Ascending aorta (tissue), 2 donors: ENCODE results near the gene ADSS1. TPM values are rescaled to one million over a fixed set of nuclear protein-coding genes. Genes with fewer than 3 reads are reported as not detected.

ENCODE experiments used
- DNase-seq, 2 donors: peaks; one replicate each; pipeline ENCODE4 v3.0.0-alpha.2; 2019; ENCODE audit warnings: low spot score in 2 of 2
- H3K27ac ChIP-seq, 2 donors: fragments of 200-600 bp; sonication (generic); one replicate each; pipeline ENCODE4 v1.5.1; 2016 to 2017; ENCODE audit warnings: mild to moderate bottlenecking in 1 of 2
- H3K27me3 ChIP-seq: fragments of 200-600 bp; sonication (generic); one replicate; pipeline ENCODE4 v1.5.1; 2017
- H3K36me3 ChIP-seq, 2 donors: fragments of 200-600 bp; sonication (generic); one replicate each; pipeline ENCODE4 v1.5.1; 2016
- H3K4me1 ChIP-seq, 2 donors: fragments of 200-600 bp; sonication (generic); one replicate each; pipeline ENCODE4 v1.5.1; 2016 to 2017; ENCODE audit warnings: mild to moderate bottlenecking in 1 of 2
- H3K4me3 ChIP-seq, 2 donors: fragments of 200-600 bp; sonication (generic); one replicate each; pipeline ENCODE4 v1.5.1; 2016 to 2017; ENCODE audit warnings: mild to moderate bottlenecking in 1 of 2
- H3K9me3 ChIP-seq, 2 donors: fragments of 200-600 bp; sonication (generic); one replicate each; pipeline ENCODE4 v1.5.1; 2016
- CTCF ChIP-seq, 3 experiments: fragments of 200-600 bp in 2 of 3; fragments of 450-650 bp in 1 of 3; sonication (generic) in 2 of 3; IDR thresholded peaks; one replicate each; pipeline ENCODE4 v1.5.1; 2016 to 2019; ENCODE audit warnings: antibody characterized with exemption in 3 of 3, mild to moderate bottlenecking in 1 of 3, moderate library complexity in 1 of 3
- intact Hi-C: fragments of 100-400 bp; cut with DNase I; formaldehyde crosslinking; loops from one replicate; pipeline ENCODE4 v1.15.1; 2023
- total RNA-seq: library from RNA; depleted of rRNA; stranded (reverse); fragments of >200 nt; gene quantifications from one replicate; pipeline ENCODE4 v1.1.0, GENCODE V29; 2016

The ADSS1 gene
- total RNA-seq, 1 donor from 2014 or later: 30.2 TPM

- Histone ChIP-seq H3K27ac (peak overlapping the region; percentile 85 to 89), H3K4me1 (peaks cover 45 to 52% of the 10 kb centered on the region in 2 donors), H3K27me3 (no peaks in the 10 kb centered on the region), H3K36me3 (no peaks in the 10 kb centered on the region), H3K9me3 (no peaks in the 10 kb centered on the region), H3K4me3 (peak overlapping the region; percentile 5 to 58)
- intact Hi-C loops: loop anchor here (1.0 to 10.0 kb wide), 6 partner anchors 8 to 804 kb away; partner anchors contain the start of genes AHNAK2, CRIP1, INF2 and SIVA1
- DNase-seq: peak; percentile 76 to 91
- peak in 1 of 3 experiments; percentile 31 for TF ChIP-seq CTCF (IDR thresholded peaks at IDR 0.05)
Observed at GRCh38 chr14:104680806-104681688, 43.0 kb upstream of the ADSS1 start.

GRCh38 chr14:104681689-104682074 is 42.3 kb upstream of the ADSS1 start:
- Histone ChIP-seq H3K36me3 (no peaks in the 10 kb centered on the region), H3K9me3 (no peaks in the 10 kb centered on the region), H3K27ac (peak overlapping the region; percentile 85 to 89), H3K4me3 (peak overlapping the region; percentile 5 to 58), H3K4me1 (peaks cover 45 to 52% of the 10 kb centered on the region in 2 donors), H3K27me3 (no peaks in the 10 kb centered on the region)
- no peak for TF ChIP-seq CTCF (IDR thresholded peaks at IDR 0.05)
- intact Hi-C loops: loop anchor here (1.0 to 10.0 kb wide), 6 partner anchors 8 to 803 kb away; partner anchors contain the start of genes AHNAK2, CRIP1, INF2 and SIVA1
- peak; percentile 66 to 91 for DNase-seq

GRCh38 chr14:104682107-104682593 is 41.9 kb upstream of the ADSS1 start:
- intact Hi-C loops: loop anchor here (10.0 kb wide), 2 partner anchors 293 to 803 kb away; partner anchors contain the start of genes AHNAK2 and CRIP1
- Histone ChIP-seq H3K27ac (peak overlapping the region; percentile 85 to 89), H3K4me3 (peak overlapping the region; percentile 5 to 58), H3K36me3 (no peaks in the 10 kb centered on the region), H3K4me1 (peaks cover 44 to 50% of the 10 kb centered on the region in 2 donors), H3K27me3 (no peaks in the 10 kb centered on the region), H3K9me3 (no peaks in the 10 kb centered on the region)
- DNase-seq: peak in 1 of 2 donors; percentile 61
- TF ChIP-seq CTCF (IDR thresholded peaks at IDR 0.05): no peak

- TF ChIP-seq CTCF (IDR thresholded peaks at IDR 0.05): no peak
- DNase-seq: no peak
- Histone ChIP-seq H3K4me1 (peaks cover 42 to 50% of the 10 kb centered on the region in 2 donors), H3K4me3 (no peak overlapping the region), H3K27me3 (no peaks in the 10 kb centered on the region), H3K27ac (no peak overlapping the region), H3K36me3 (no peaks in the 10 kb centered on the region), H3K9me3 (no peaks in the 10 kb centered on the region)
- intact Hi-C loops: loop anchor here (10.0 kb wide), 2 partner anchors 291 to 801 kb away; partner anchors contain the start of genes AHNAK2 and CRIP1
Observed at GRCh38 chr14:104683653-104684448, 40.2 kb upstream of the ADSS1 start.

- Histone ChIP-seq H3K36me3 (no peaks in the 10 kb centered on the region), H3K27me3 (no peaks in the 10 kb centered on the region), H3K27ac (no peak overlapping the region), H3K4me1 (peaks cover 38 to 48% of the 10 kb centered on the region in 2 donors), H3K9me3 (no peaks in the 10 kb centered on the region), H3K4me3 (no peak overlapping the region)
- TF ChIP-seq CTCF (IDR thresholded peaks at IDR 0.05): no peak
- no peak for DNase-seq
- intact Hi-C loops: loop anchor here (10.0 kb wide), 2 partner anchors 290 to 800 kb away; partner anchors contain the start of genes AHNAK2 and CRIP1
Observed at GRCh38 chr14:104684449-104684821, 39.6 kb upstream of the ADSS1 start.
